GM12891 (cell line): ENCODE data around the gene C19orf67.

ENCODE experiments used
- PAX5 ChIP-seq: IDR thresholded peaks from 2 replicates; pipeline ENCODE4 v1.6.1; 2011; ENCODE audit warnings: low read length, moderate library complexity, mild to moderate bottlenecking; ENCODE audit not compliant: insufficient read depth, severe bottlenecking
- POLR2A ChIP-seq: IDR thresholded peaks from 2 replicates; pipeline ENCODE4 v1.6.1; 2011; ENCODE audit warnings: low read depth, low read length, control low read depth
- POLR2AphosphoS5 ChIP-seq: IDR thresholded peaks from 2 replicates; pipeline ENCODE4 v1.6.1; 2011; ENCODE audit warnings: low read depth, low read length, control low read depth
- POU2F2 ChIP-seq: IDR thresholded peaks from 2 replicates; pipeline ENCODE4 v1.6.1; 2011; ENCODE audit warnings: low read depth, mild to moderate bottlenecking, control low read depth, low read length, moderate library complexity
- SPI1 ChIP-seq: IDR thresholded peaks from 2 replicates; pipeline ENCODE4 v1.6.1; 2011; ENCODE audit warnings: low read depth, low read length, control low read depth
- TAF1 ChIP-seq: IDR thresholded peaks from 2 replicates; pipeline ENCODE4 v1.6.1; 2011; ENCODE audit warnings: low read depth, low read length, control low read depth

DNA sequence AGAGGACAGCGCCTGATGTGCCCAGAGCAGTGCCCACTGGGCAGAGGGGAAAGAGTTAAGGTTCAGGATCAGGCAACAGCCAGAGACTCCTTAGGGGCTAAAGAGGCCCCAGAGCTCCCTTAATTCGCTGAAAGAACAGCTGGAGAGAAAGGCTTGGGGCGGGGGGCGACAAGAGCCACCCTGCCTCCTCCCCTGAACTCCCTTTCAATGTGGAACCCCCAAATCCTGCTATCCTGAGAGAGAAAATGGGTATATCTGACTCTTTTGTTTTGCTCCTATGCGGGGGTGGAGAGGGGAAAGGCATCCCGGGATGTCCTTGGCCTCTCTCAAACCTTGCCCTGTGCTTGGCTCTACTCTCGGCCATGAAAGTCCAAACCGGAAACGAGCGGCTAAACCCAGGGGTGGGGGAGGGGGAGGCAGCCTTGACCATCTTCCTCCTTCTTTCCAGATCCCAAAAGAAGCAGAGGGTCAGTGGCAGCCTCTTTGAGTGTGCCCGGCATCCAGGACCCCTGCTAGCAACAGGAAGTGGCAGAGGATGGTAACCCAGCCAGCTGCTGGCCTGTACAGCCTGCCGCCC lies 27.3 kb upstream of the C19orf67 start:
- no peak for TF ChIP-seq POLR2A
- TF ChIP-seq POLR2AphosphoS5, result no peak
- TF ChIP-seq TAF1, result no peak
- no peak for TF ChIP-seq SPI1
- no peak for TF ChIP-seq POU2F2
- no peak for TF ChIP-seq PAX5
